Measurements from ENCODE around the gene PDIA2.

DNA sequence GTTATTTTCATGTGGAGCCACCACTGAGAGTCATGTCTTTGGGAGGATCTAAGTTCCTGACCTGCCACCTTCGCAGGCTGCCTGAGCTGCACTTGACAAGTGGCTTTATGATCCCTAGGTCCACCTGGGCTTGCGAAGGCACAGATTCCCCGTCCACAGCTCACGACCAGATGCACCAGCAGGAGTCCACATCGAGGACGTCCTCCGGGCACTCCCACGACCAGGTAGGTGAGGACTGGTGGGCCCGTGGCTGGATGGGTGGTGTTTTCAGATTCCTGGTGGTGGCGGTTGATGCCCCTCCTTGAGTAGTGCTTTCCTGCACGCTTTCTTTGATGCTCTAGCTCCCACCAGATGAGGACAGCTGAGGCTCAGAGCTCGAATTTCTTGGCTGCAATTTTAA lies 33.5 kb upstream of the PDIA2 start:
- TF ChIP-seq POLR2A (IDR thresholded peaks at IDR 0.05; ENCODE audit: low read depth, low read length) (no peak), EZH2 (IDR thresholded peaks at IDR 0.05; ENCODE audit: borderline replicate concordance, low read depth, low read length, severe bottlenecking) (no peak), POLR2AphosphoS5 (IDR thresholded peaks at IDR 0.05; ENCODE audit: insufficient read depth, low read depth, low read length) (no peak)
- TF ChIP-seq, protein P1, sequence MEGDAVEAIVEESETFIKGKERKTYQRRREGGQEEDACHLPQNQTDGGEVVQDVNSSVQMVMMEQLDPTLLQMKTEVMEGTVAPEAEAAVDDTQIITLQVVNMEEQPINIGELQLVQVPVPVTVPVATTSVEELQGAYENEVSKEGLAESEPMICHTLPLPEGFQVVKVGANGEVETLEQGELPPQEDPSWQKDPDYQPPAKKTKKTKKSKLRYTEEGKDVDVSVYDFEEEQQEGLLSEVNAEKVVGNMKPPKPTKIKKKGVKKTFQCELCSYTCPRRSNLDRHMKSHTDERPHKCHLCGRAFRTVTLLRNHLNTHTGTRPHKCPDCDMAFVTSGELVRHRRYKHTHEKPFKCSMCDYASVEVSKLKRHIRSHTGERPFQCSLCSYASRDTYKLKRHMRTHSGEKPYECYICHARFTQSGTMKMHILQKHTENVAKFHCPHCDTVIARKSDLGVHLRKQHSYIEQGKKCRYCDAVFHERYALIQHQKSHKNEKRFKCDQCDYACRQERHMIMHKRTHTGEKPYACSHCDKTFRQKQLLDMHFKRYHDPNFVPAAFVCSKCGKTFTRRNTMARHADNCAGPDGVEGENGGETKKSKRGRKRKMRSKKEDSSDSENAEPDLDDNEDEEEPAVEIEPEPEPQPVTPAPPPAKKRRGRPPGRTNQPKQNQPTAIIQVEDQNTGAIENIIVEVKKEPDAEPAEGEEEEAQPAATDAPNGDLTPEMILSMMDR (IDR thresholded peaks at IDR 0.05; ENCODE audit: extremely low read depth in 1 of 2, insufficient read depth in 1 of 2, low read depth in 1 of 2, low read length in 2 of 2) = no peak
